K562 (cell line): ENCODE data around the gene KCNMB2. TPM values are rescaled to one million over a fixed set of nuclear protein-coding genes. Genes with fewer than 3 reads are reported as not detected.

Experiments used
- BRF1 ChIP-seq: IDR thresholded peaks from 3 replicates; pipeline ENCODE4 v1.6.1; 2011; ENCODE audit warnings: borderline replicate concordance, mild to moderate bottlenecking; ENCODE audit not compliant: insufficient read length; ENCODE audit errors: extremely low read depth
- NCOA4 ChIP-seq: fragments of 450-650 bp; IDR thresholded peaks from 2 replicates; pipeline ENCODE4 v1.6.1; 2018; ENCODE audit warnings: mild to moderate bottlenecking; ENCODE audit not compliant: partially characterized antibody
- RHOXF2B ChIP-seq: fragments of 250-450 bp; sonication (Bioruptor Pico); conservative IDR thresholded peaks from 2 replicates; pipeline ENCODE4 v1.5.1; 2021
- ZSCAN32 ChIP-seq: fragments of 450-650 bp; formaldehyde crosslinking; IDR thresholded peaks from 2 replicates; pipeline ENCODE4 v1.4.0; 2020; ENCODE audit warnings: mild to moderate bottlenecking, moderate library complexity
- polyA plus RNA-seq, 8 experiments: library from polyadenylated mRNA; depleted of rRNA in 4 of 8; stranded (reverse) in 5 of 8; unstranded in 3 of 8; fragments of >200 nt; fragmentation: Nextera tagmentation in 2 of 8; fragmentation: Illumina TruSeq in 1 of 8; extraction: Ambion mirVana in 2 of 8; extraction: Trizol in 1 of 8; gene quantifications; 2 replicates each; pipeline versions ENCODE4 v1.2.1 to v1.2.3, GENCODE V29; 2011 to 2014; ENCODE audit warnings: inconsistent platforms in 1 of 8, missing spikeins in 1 of 8
- total RNA-seq, 7 experiments: library from RNA; depleted of rRNA in 6 of 7; stranded (reverse); fragments of >200 nt in 6 of 7; fragmentation: Illumina TruSeq in 2 of 7; extraction: Trizol in 2 of 7; gene quantifications; 2 replicates each; pipeline versions ENCODE4 v1.2.1 to v1.2.3, GENCODE V29; 2011 to 2021; ENCODE audit warnings: low replicate concordance in 1 of 7
- TF ChIP-seq, protein P1 (sequence below): fragments of 200-600 bp; sonication (generic); IDR thresholded peaks from one replicate; pipeline ENCODE4 v1.6.1; 2012; ENCODE audit warnings: mild to moderate bottlenecking, low read depth, low read length, inconsistent platforms
- TF ChIP-seq, protein P2 (sequence below): fragments of 450-650 bp; formaldehyde crosslinking; IDR thresholded peaks from 2 replicates; pipeline ENCODE4 v1.4.0; 2020; ENCODE audit warnings: mild to moderate bottlenecking
- TF ChIP-seq, protein P3 (sequence below): fragments of 250-450 bp; sonication (Bioruptor Pico); IDR thresholded peaks from 2 replicates; pipeline ENCODE4 v1.5.1; 2021; ENCODE audit warnings: mild to moderate bottlenecking

Gene KCNMB2
- total and polyA plus RNA-seq, 9 of the 15 experiments (the other 6 are each of a cell fraction or from before 2014, with no cell fraction given) = 0.04 to 0.15 TPM; not detected in 7

- TF ChIP-seq, protein P1, sequence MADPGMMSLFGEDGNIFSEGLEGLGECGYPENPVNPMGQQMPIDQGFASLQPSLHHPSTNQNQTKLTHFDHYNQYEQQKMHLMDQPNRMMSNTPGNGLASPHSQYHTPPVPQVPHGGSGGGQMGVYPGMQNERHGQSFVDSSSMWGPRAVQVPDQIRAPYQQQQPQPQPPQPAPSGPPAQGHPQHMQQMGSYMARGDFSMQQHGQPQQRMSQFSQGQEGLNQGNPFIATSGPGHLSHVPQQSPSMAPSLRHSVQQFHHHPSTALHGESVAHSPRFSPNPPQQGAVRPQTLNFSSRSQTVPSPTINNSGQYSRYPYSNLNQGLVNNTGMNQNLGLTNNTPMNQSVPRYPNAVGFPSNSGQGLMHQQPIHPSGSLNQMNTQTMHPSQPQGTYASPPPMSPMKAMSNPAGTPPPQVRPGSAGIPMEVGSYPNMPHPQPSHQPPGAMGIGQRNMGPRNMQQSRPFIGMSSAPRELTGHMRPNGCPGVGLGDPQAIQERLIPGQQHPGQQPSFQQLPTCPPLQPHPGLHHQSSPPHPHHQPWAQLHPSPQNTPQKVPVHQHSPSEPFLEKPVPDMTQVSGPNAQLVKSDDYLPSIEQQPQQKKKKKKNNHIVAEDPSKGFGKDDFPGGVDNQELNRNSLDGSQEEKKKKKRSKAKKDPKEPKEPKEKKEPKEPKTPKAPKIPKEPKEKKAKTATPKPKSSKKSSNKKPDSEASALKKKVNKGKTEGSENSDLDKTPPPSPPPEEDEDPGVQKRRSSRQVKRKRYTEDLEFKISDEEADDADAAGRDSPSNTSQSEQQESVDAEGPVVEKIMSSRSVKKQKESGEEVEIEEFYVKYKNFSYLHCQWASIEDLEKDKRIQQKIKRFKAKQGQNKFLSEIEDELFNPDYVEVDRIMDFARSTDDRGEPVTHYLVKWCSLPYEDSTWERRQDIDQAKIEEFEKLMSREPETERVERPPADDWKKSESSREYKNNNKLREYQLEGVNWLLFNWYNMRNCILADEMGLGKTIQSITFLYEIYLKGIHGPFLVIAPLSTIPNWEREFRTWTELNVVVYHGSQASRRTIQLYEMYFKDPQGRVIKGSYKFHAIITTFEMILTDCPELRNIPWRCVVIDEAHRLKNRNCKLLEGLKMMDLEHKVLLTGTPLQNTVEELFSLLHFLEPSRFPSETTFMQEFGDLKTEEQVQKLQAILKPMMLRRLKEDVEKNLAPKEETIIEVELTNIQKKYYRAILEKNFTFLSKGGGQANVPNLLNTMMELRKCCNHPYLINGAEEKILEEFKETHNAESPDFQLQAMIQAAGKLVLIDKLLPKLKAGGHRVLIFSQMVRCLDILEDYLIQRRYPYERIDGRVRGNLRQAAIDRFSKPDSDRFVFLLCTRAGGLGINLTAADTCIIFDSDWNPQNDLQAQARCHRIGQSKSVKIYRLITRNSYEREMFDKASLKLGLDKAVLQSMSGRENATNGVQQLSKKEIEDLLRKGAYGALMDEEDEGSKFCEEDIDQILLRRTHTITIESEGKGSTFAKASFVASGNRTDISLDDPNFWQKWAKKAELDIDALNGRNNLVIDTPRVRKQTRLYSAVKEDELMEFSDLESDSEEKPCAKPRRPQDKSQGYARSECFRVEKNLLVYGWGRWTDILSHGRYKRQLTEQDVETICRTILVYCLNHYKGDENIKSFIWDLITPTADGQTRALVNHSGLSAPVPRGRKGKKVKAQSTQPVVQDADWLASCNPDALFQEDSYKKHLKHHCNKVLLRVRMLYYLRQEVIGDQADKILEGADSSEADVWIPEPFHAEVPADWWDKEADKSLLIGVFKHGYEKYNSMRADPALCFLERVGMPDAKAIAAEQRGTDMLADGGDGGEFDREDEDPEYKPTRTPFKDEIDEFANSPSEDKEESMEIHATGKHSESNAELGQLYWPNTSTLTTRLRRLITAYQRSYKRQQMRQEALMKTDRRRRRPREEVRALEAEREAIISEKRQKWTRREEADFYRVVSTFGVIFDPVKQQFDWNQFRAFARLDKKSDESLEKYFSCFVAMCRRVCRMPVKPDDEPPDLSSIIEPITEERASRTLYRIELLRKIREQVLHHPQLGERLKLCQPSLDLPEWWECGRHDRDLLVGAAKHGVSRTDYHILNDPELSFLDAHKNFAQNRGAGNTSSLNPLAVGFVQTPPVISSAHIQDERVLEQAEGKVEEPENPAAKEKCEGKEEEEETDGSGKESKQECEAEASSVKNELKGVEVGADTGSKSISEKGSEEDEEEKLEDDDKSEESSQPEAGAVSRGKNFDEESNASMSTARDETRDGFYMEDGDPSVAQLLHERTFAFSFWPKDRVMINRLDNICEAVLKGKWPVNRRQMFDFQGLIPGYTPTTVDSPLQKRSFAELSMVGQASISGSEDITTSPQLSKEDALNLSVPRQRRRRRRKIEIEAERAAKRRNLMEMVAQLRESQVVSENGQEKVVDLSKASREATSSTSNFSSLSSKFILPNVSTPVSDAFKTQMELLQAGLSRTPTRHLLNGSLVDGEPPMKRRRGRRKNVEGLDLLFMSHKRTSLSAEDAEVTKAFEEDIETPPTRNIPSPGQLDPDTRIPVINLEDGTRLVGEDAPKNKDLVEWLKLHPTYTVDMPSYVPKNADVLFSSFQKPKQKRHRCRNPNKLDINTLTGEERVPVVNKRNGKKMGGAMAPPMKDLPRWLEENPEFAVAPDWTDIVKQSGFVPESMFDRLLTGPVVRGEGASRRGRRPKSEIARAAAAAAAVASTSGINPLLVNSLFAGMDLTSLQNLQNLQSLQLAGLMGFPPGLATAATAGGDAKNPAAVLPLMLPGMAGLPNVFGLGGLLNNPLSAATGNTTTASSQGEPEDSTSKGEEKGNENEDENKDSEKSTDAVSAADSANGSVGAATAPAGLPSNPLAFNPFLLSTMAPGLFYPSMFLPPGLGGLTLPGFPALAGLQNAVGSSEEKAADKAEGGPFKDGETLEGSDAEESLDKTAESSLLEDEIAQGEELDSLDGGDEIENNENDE = no peak
- TF ChIP-seq NCOA4 (no peak), BRF1 (no peak), ZSCAN32 (CRISPR knock-in tag) (no peak), RHOXF2B (CRISPR knock-in tag) (no peak)
- TF ChIP-seq, protein P2, sequence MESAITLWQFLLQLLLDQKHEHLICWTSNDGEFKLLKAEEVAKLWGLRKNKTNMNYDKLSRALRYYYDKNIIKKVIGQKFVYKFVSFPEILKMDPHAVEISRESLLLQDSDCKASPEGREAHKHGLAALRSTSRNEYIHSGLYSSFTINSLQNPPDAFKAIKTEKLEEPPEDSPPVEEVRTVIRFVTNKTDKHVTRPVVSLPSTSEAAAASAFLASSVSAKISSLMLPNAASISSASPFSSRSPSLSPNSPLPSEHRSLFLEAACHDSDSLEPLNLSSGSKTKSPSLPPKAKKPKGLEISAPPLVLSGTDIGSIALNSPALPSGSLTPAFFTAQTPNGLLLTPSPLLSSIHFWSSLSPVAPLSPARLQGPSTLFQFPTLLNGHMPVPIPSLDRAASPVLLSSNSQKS (CRISPR knock-in tag) = no peak
- TF ChIP-seq, protein P3, sequence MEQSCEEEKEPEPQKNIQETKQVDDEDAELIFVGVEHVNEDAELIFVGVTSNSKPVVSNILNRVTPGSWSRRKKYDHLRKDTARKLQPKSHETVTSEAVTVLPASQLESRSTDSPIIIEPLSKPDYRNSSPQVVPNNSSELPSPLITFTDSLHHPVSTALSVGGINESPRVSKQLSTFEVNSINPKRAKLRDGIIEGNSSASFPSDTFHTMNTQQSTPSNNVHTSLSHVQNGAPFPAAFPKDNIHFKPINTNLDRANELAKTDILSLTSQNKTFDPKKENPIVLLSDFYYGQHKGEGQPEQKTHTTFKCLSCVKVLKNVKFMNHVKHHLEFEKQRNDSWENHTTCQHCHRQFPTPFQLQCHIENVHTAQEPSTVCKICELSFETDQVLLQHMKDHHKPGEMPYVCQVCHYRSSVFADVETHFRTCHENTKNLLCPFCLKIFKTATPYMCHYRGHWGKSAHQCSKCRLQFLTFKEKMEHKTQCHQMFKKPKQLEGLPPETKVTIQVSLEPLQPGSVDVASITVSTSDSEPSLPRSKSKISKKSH = no peak
Measured at GRCh38 chr3:178840586-178840985, 304.4 kb downstream of the KCNMB2 start (continued).
